Esophagus mucosa (tissue), 1 donor: ENCODE measurements around the gene TLX2. TPM values are rescaled to one million over a fixed set of nuclear protein-coding genes. Genes with fewer than 3 reads are reported as not detected.
"Not testable (repeated sequence)": the region's sequence is repeated elsewhere in the genome, so short reads cannot be mapped to it uniquely, and the experiment has no call there.

Source experiments
- ATAC-seq: fragments of 200-7000 bp; cut with Tn5 transposase; one replicate; pipeline ENCODE4 v1.9.1; 2020
- total RNA-seq: library from RNA; stranded (reverse); gene quantifications from one replicate; pipeline ENCODE4 v1.2.4, GENCODE V29; 2023
- donor health status: DM: yes; HTN: yes; CAD: no.

TLX2 gene
- not detected for total RNA-seq

- no peak for ATAC-seq
These were observed at the start of gene TLX2 for GRCh38 chr2:74514368-74515270. Gene TLX2 (plus strand): TSS chr2:74514450. CDS start chr2:74514807, 357 bp downstream.

- not testable (repeated sequence) for ATAC-seq
These were observed 43.5 kb upstream of the TLX2 start for GRCh38 chr2:74470742-74471141.

GRCh38 chr2:74471332-74472065, 42.8 kb upstream of the TLX2 start:
- ATAC-seq, result peak; percentile 45

GRCh38 chr2:74472086-74472944, 41.9 kb upstream of the TLX2 start, which contains the start of gene MRPL53:
Gene MRPL53 (minus strand): TSS chr2:74472680. CDS start chr2:74472660, 20 bp downstream.
- peak; percentile 95 for ATAC-seq

GRCh38 chr2:74472945-74473258, 41.3 kb upstream of the TLX2 start:
- peak; percentile 4 for ATAC-seq

- no peak for ATAC-seq
These were observed 39.8 kb upstream of the TLX2 start for GRCh38 chr2:74474481-74474880.

GRCh38 chr2:74474899-74475298, 39.4 kb upstream of the TLX2 start:
- ATAC-seq, result no peak

GRCh38 chr2:74481431-74481830, 32.8 kb upstream of the TLX2 start:
- ATAC-seq, result no peak

GRCh38 chr2:74481961-74482800, 32.1 kb upstream of the TLX2 start:
- peak; percentile 51 for ATAC-seq

GRCh38 chr2:74482801-74483674, 31.2 kb upstream of the TLX2 start, which contains the start of the genes CCDC142 and TTC31:
Gene CCDC142 (minus strand): TSS chr2:74482998. CDS start chr2:74482837, 161 bp downstream.
Gene TTC31 (plus strand): TSS chr2:74483081. CDS start chr2:74483096, 15 bp downstream.
- peak; percentile 98 for ATAC-seq

- not testable (repeated sequence) for ATAC-seq
These were observed 30.5 kb upstream of the TLX2 start for GRCh38 chr2:74483675-74484164.

- ATAC-seq, result no peak
These were observed 28.1 kb upstream of the TLX2 start for GRCh38 chr2:74486141-74486540.

- ATAC-seq, result no peak
These were observed 25.4 kb upstream of the TLX2 start for GRCh38 chr2:74488643-74489481.

GRCh38 chr2:74489906-74490305, 24.3 kb upstream of the TLX2 start:
- no peak for ATAC-seq

- ATAC-seq, result no peak
These were observed 22.4 kb upstream of the TLX2 start for GRCh38 chr2:74491648-74492544.

GRCh38 chr2:74493546-74493945, 20.7 kb upstream of the TLX2 start:
- ATAC-seq, result no peak

GRCh38 chr2:74495440-74495839, 18.8 kb upstream of the TLX2 start:
- ATAC-seq, result no peak
